ENCODE measurements around the gene FBRS. TPM values are rescaled to one million over a fixed set of nuclear protein-coding genes. Genes with fewer than 3 reads are reported as not detected.

FBRS gene
- total and polyA plus RNA-seq, 2 of the 13 experiments (the other 11 are each of a cell fraction or from before 2014, with no cell fraction given) = 13.7 to 16.2 TPM

DNA sequence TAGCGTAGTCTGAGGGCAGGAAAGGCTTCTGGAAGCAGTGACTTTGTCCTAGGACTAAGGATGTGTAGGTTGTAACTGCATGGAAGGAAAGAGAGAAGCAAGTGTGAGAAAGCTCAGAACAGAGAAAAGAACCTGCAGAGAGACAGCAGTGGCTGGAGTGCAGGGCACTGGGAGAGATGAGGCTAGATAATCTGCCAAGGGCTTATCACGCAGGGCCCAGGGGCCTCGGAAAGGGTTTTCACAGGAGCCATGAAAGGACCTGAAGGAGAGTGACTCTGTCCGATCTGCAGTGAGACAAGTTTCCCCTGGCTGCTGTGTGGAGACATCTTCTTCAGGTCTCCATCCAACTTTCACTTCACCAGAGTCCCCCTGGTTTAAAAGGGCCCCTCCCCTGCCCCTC lies 33.7 kb downstream of the FBRS start (continued):
- TF ChIP-seq, protein P1, sequence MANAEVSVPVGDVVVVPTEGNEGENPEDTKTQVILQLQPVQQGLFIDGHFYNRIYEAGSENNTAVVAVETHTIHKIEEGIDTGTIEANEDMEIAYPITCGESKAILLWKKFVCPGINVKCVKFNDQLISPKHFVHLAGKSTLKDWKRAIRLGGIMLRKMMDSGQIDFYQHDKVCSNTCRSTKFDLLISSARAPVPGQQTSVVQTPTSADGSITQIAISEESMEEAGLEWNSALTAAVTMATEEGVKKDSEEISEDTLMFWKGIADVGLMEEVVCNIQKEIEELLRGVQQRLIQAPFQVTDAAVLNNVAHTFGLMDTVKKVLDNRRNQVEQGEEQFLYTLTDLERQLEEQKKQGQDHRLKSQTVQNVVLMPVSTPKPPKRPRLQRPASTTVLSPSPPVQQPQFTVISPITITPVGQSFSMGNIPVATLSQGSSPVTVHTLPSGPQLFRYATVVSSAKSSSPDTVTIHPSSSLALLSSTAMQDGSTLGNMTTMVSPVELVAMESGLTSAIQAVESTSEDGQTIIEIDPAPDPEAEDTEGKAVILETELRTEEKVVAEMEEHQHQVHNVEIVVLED (CRISPR knock-in tag; IDR thresholded peaks at IDR 0.05; ENCODE audit: borderline replicate concordance) = no peak
- TF ChIP-seq POGZ (CRISPR knock-in tag; IDR thresholded peaks at IDR 0.05) = no peak
- no peak for TF ChIP-seq ZNF468 (CRISPR knock-in tag; IDR thresholded peaks at IDR 0.05)

DNA sequence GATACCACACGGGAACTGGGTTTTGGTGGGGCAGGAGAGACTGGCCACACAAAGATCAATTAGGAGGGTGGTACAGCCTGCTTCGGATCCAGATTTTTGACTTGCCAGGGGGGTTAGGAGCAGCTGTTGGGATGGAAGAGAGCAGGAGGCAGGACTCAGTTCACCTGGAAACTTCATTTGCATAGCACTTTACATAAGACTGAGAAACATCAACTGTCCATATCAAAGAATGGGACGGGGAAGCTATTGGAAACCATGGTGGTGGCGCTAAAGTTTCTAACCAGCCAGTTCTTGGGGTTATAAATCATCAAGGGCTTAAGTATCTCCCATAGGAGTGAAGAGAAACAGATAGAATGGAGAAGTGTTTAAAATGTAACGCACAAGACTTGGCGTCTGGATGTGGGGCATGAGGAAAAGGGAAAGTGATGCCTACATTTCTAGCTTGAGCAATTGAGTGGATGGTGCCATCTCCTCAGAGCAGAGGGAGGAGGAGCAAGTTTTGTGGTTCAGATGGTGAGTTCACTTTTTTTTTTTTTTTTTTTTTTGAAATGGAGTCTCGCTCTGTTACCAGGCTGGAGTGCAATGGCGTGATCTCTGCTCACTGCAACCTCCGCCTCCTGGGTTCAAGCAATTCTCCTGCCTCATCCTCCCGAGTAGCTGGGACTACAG lies 34.3 kb downstream of the FBRS start:
- no peak overlapping the region for H3K4me2 ChIP-seq (ENCODE audit: low read depth, low read length)
- WGBS (ENCODE audit: low lambda C conversion rate) = 79% methylated on average over 10 of the region's 10 CpGs
- DNase-seq (ENCODE audit: low spot score) (no peak), FAIRE-seq (no peak), ATAC-seq (no peak)
- POLR2A ChIA-PET = interaction anchor here (1.5 kb wide), 1 partner anchor 34 kb away, joined by 5 read pairs; the partner anchor contains the start of gene FBRS
- no peaks in the 10 kb centered on the region for H3K79me2 ChIP-seq (ENCODE audit: insufficient read depth, low read length)
- H3K9ac ChIP-seq (ENCODE audit: insufficient read depth, low read depth, low read length) = no peak overlapping the region
- in situ Hi-C loops (cut with HindIII; ENCODE audit: extremely low pct_ligation_motif_present, low pct_unique_long_range_greater_than_20kb) = no loop called here
- H4K20me1 ChIP-seq (ENCODE audit: insufficient read depth, low read length) = no peaks in the 10 kb centered on the region
- CTCF ChIA-PET (ENCODE audit: low intra/inter-chr PET ratio, low total read pairs) = no interaction called here
- H3K36me3 ChIP-seq (replicated peaks in 1 of 2; ENCODE audit: control insufficient read depth in 1 of 2, insufficient read depth in 2 of 2, low read length in 2 of 2) = no peaks in the 10 kb centered on the region
- intact Hi-C loops (cut with micrococcal nuclease; ENCODE audit: unreplicated experiment) = loop anchor here (10.0 kb wide), 1 partner anchor 232 kb away; the partner anchor contains the start of gene FBXL19
- H3K4me1 ChIP-seq (ENCODE audit: insufficient read depth, low read length) = peaks cover 47% of the 10 kb centered on the region
- H3K4me3 ChIP-seq (replicated peaks in 1 of 3; ENCODE audit: insufficient read depth in 1 of 3, low read depth in 2 of 3, low read length in 3 of 3) = no peak overlapping the region
- no peak overlapping the region for H2AFZ ChIP-seq (ENCODE audit: low read length)
- BruUV-seq (replicated peaks) = no TSS peak
- H3K27ac ChIP-seq (ENCODE audit: extremely low read length, insufficient read depth, low read length) = no peak overlapping the region
- no peak for TF ChIP-seq YY1 (IDR thresholded peaks at IDR 0.05; ENCODE audit: insufficient read depth, insufficient replicate concordance, low read depth, low read length)
- no peaks in the 10 kb centered on the region for H3K27me3 ChIP-seq (ENCODE audit: control insufficient read depth in 1 of 2, insufficient read depth in 2 of 2, low read length in 2 of 2)
- no peaks in the 10 kb centered on the region for H3K9me3 ChIP-seq (ENCODE audit: low read length)
